ENCODE results near the gene RPEL1. TPM values are rescaled to one million over a fixed set of nuclear protein-coding genes. Genes with fewer than 3 reads are reported as not detected.

RPEL1 gene
- polyA plus RNA-seq, 1 donor from 2014 or later = not detected

- H3K27ac ChIP-seq (ENCODE audit: low read length) = no peak overlapping the region
- H3K79me2 ChIP-seq (replicated peaks; ENCODE audit: insufficient read depth, low read length) = no peaks in the 10 kb centered on the region
- H3K36me3 ChIP-seq (ENCODE audit: insufficient read depth, low read length) = no peaks in the 10 kb centered on the region
- H3F3A ChIP-seq (ENCODE audit: insufficient read depth, low read length, poor library complexity, severe bottlenecking) = no peaks in the 10 kb centered on the region
- no peak overlapping the region for H3K4me3 ChIP-seq (ENCODE audit: low read length)
- no peaks in the 10 kb centered on the region for H4K20me1 ChIP-seq (ENCODE audit: insufficient read depth)
- H3K9me3 ChIP-seq (ENCODE audit: low read length) = no peaks in the 10 kb centered on the region
- H3K9me2 ChIP-seq (ENCODE audit: insufficient read depth, low read length) = no peaks in the 10 kb centered on the region
- no peak overlapping the region for H3K9ac ChIP-seq (ENCODE audit: low read length)
- H3K4me2 ChIP-seq (ENCODE audit: low read length) = no peak overlapping the region
- H2AFZ ChIP-seq (ENCODE audit: low read depth, low read length) = no peak overlapping the region
- TF ChIP-seq CTCF (IDR thresholded peaks at IDR 0.05; ENCODE audit: poor library complexity, severe bottlenecking) = no peak
- TF ChIP-seq REST (IDR thresholded peaks at IDR 0.05; ENCODE audit: borderline replicate concordance) = no peak
- TF ChIP-seq TAF1 (IDR thresholded peaks at IDR 0.05; ENCODE audit: low read depth) = no peak
- no peak for TF ChIP-seq MXI1 (conservative IDR thresholded peaks at IDR 0.05; ENCODE audit: poor library complexity, severe bottlenecking)
- no peak for TF ChIP-seq EP300 (conservative IDR thresholded peaks at IDR 0.05; ENCODE audit: poor library complexity, severe bottlenecking)
- TF ChIP-seq EZH2 (IDR thresholded peaks at IDR 0.05; ENCODE audit: borderline replicate concordance, insufficient read depth, low read length, poor library complexity, severe bottlenecking) = no peak
- TF ChIP-seq SMC3 (conservative IDR thresholded peaks at IDR 0.05; ENCODE audit: poor library complexity) = no peak
- no peak for TF ChIP-seq POLR2AphosphoS5 (IDR thresholded peaks at IDR 0.05)
- H3K27me3 ChIP-seq (ENCODE audit: insufficient read depth, low read depth, low read length) = no peaks in the 10 kb centered on the region
These were observed 4.2 kb upstream of the RPEL1 start for GRCh38 chr10:103241262-103242011.

- Histone ChIP-seq H3K4me3 (ENCODE audit: low read length) (no peak overlapping the region), H3K9ac (ENCODE audit: low read length) (no peak overlapping the region), H3K36me3 (ENCODE audit: insufficient read depth, low read length) (no peaks in the 10 kb centered on the region), H3K27ac (ENCODE audit: low read length) (no peak overlapping the region), H3K4me2 (ENCODE audit: low read length) (no peak overlapping the region), H4K20me1 (ENCODE audit: insufficient read depth) (no peaks in the 10 kb centered on the region), H3K27me3 (ENCODE audit: insufficient read depth, low read depth, low read length) (no peaks in the 10 kb centered on the region), H3K79me2 (replicated peaks; ENCODE audit: insufficient read depth, low read length) (no peaks in the 10 kb centered on the region), H3K9me3 (ENCODE audit: low read length) (no peaks in the 10 kb centered on the region), H3K9me2 (ENCODE audit: insufficient read depth, low read length) (no peaks in the 10 kb centered on the region), H2AFZ (ENCODE audit: low read depth, low read length) (no peak overlapping the region), H3F3A (ENCODE audit: insufficient read depth, low read length, poor library complexity, severe bottlenecking) (no peaks in the 10 kb centered on the region)
- TF ChIP-seq POLR2AphosphoS5 (IDR thresholded peaks at IDR 0.05) (no peak), CTCF (IDR thresholded peaks at IDR 0.05; ENCODE audit: poor library complexity, severe bottlenecking) (peak; percentile 70), MXI1 (conservative IDR thresholded peaks at IDR 0.05; ENCODE audit: poor library complexity, severe bottlenecking) (no peak), RAD21 (conservative IDR thresholded peaks at IDR 0.05) (peak; percentile 76), SMC3 (conservative IDR thresholded peaks at IDR 0.05; ENCODE audit: poor library complexity) (peak; percentile 76)
These were observed 918 bp upstream of the RPEL1 start for GRCh38 chr10:103244666-103245271.
